CD4-positive, alpha-beta memory T cell (primary cell): ENCODE results near the gene ZBTB38. TPM values are rescaled to one million over a fixed set of nuclear protein-coding genes. Genes with fewer than 3 reads are reported as not detected.

ENCODE experiments used
- CTCF ChIA-PET: fragments of 350-600 bp; sonication (Branson Sonifier 250); formaldehyde crosslinking; loops from one replicate; lab custom pipeline; 2021; ENCODE audit warnings: inconsistent platforms; ENCODE audit not compliant: partially characterized antibody; lab: Charles Lee
- POLR2A ChIA-PET: fragments of 350-600 bp; sonication (Branson Sonifier 250); formaldehyde crosslinking; loops from one replicate; lab custom pipeline; 2021; ENCODE audit not compliant: partially characterized antibody; lab: Charles Lee
- DNase-seq, 5 donors: peaks; one replicate each; pipeline versions ENCODE4 v3.0.0 to v3.0.0-alpha.2; 2020 to 2022; ENCODE audit warnings: mixed read lengths in 1 of 5
- H3K27ac ChIP-seq: one replicate; pipeline ENCODE4 v1.7.0; 2013; ENCODE audit warnings: low read depth, low read length
- H3K27me3 ChIP-seq: 2 replicates; pipeline ENCODE4 v1.7.0; 2013; ENCODE audit warnings: mild to moderate bottlenecking, low read length, moderate library complexity; ENCODE audit not compliant: insufficient read depth
- H3K36me3 ChIP-seq: 2 replicates; pipeline ENCODE4 v1.7.0; 2013; ENCODE audit warnings: mild to moderate bottlenecking, low read length, moderate library complexity; ENCODE audit not compliant: insufficient read depth
- H3K4me1 ChIP-seq: 2 replicates; pipeline ENCODE4 v1.7.0; 2013; ENCODE audit warnings: mild to moderate bottlenecking, low read length, moderate library complexity; ENCODE audit not compliant: insufficient read depth
- H3K4me3 ChIP-seq, 2 donors: one replicate each; pipeline ENCODE4 v1.7.0; 2013; ENCODE audit warnings: low read length in 2 of 2, mild to moderate bottlenecking in 1 of 2
- H3K9me3 ChIP-seq, 2 donors: one replicate each; pipeline ENCODE4 v1.7.0; 2013; ENCODE audit warnings: low read length in 2 of 2, control low read depth in 1 of 2; ENCODE audit not compliant: control insufficient read depth in 1 of 2
- H3K27ac Mint-ChIP-seq, 7 donors: one replicate each; pipeline ENCODE4 v1.8.0; 2020 to 2021; ENCODE audit warnings: mixed read lengths in 7 of 7, mild to moderate bottlenecking in 6 of 7, inconsistent platforms in 3 of 7, moderate library complexity in 3 of 7
- H3K27me3 Mint-ChIP-seq, 2 donors: one replicate each; pipeline ENCODE4 v1.8.0; 2020 to 2021; ENCODE audit warnings: mixed read lengths in 2 of 2
- H3K36me3 Mint-ChIP-seq, 2 donors: one replicate each; pipeline ENCODE4 v1.8.0; 2020 to 2021; ENCODE audit warnings: mixed read lengths in 2 of 2, inconsistent platforms in 1 of 2, mild to moderate bottlenecking in 1 of 2
- H3K4me1 Mint-ChIP-seq, 4 donors: one replicate each; pipeline ENCODE4 v1.8.0; 2020 to 2021; ENCODE audit warnings: mixed read lengths in 4 of 4, mild to moderate bottlenecking in 1 of 4
- H3K4me3 Mint-ChIP-seq, 8 donors: one replicate each; pipeline ENCODE4 v1.8.0; 2020 to 2021; ENCODE audit warnings: mixed read lengths in 8 of 8, mild to moderate bottlenecking in 7 of 8, moderate library complexity in 6 of 8, inconsistent platforms in 3 of 8
- H3K9me3 Mint-ChIP-seq, 8 donors: one replicate each; pipeline ENCODE4 v1.8.0; 2020 to 2021; ENCODE audit warnings: mixed read lengths in 8 of 8, mild to moderate bottlenecking in 5 of 8, inconsistent platforms in 3 of 8, moderate library complexity in 1 of 8
- intact Hi-C: fragments of 100-400 bp; cut with micrococcal nuclease; formaldehyde crosslinking; loops from one replicate; pipeline ENCODE4 v1.15.1; 2023
- polyA plus RNA-seq, 2 donors: library from polyadenylated mRNA; unstranded; fragments of 300-500 nt; fragmentation: Illumina TruSeq; gene quantifications; one replicate each; pipeline ENCODE4 v1.2.3, GENCODE V29; 2021
- total RNA-seq, 2 experiments: library from RNA; stranded (reverse); gene quantifications; one replicate each; pipeline ENCODE4 v1.2.3, GENCODE V29; 2021

Gene ZBTB38
- total and polyA plus RNA-seq, 4 experiments from 2014 or later = 44.1 to 103 (median 87.2) TPM

- peaks cover 31% of the 10 kb centered on the region for H3K4me1 ChIP-seq
- Mint-ChIP-seq H3K27me3 (no peaks in the 10 kb centered on the region), H3K27ac (peak overlapping the region in 4 of 7 donors; percentile 2 to 67 (median 24)), H3K36me3 (no peaks in the 10 kb centered on the region), H3K4me3 (peak overlapping the region in 7 of 8 donors; percentile 5 to 90 (median 73)), H3K4me1 (peaks cover 16 to 27% (median 23%) of the 10 kb centered on the region in 4 donors), H3K9me3 (peaks cover 0 to 2% (median 0%) of the 10 kb centered on the region in 8 donors)
- POLR2A ChIA-PET = interaction anchor here (1.1 to 11.1 kb wide), 11 partner anchors 12 to 103 kb away, joined by 3 to 196 read pairs (median 4); no protein-coding TSS in a partner anchor
- H3K4me3 ChIP-seq = peak overlapping the region in 1 of 2 donors; percentile 8
- H3K27ac ChIP-seq = no peak overlapping the region
- DNase-seq = no peak
- H3K27me3 ChIP-seq = no peaks in the 10 kb centered on the region
- intact Hi-C loops = no loop called here
- H3K36me3 ChIP-seq = no peaks in the 10 kb centered on the region
- no peaks in the 10 kb centered on the region for H3K9me3 ChIP-seq
- CTCF ChIA-PET = interaction anchor here (0.9 to 8.0 kb wide), 10 partner anchors 12 to 80 kb away, joined by 3 to 54 read pairs (median 8); no protein-coding TSS in a partner anchor
These were observed 16.3 kb downstream of the ZBTB38 start for GRCh38 chr3:141384575-141384974.

- Histone ChIP-seq H3K9me3 (no peaks in the 10 kb centered on the region), H3K36me3 (no peaks in the 10 kb centered on the region), H3K4me1 (peaks cover 22% of the 10 kb centered on the region), H3K27ac (peak overlapping the region; percentile 33), H3K27me3 (no peaks in the 10 kb centered on the region), H3K4me3 (peak overlapping the region in 1 of 2 donors; percentile 17)
- DNase-seq = no peak
- Mint-ChIP-seq H3K36me3 (no peaks in the 10 kb centered on the region), H3K27me3 (no peaks in the 10 kb centered on the region), H3K9me3 (peaks cover 0 to 2% (median 0%) of the 10 kb centered on the region in 8 donors), H3K4me1 (peaks cover 19 to 25% (median 21%) of the 10 kb centered on the region in 4 donors), H3K4me3 (peak overlapping the region; percentile 85 to 91 (median 88)), H3K27ac (peak overlapping the region; percentile 45 to 89 (median 82))
- CTCF ChIA-PET = interaction anchor here (0.7 to 8.0 kb wide), 15 partner anchors 12 to 81 kb away, joined by 3 to 54 read pairs (median 5); no protein-coding TSS in a partner anchor
- POLR2A ChIA-PET = interaction anchor here (1.1 to 11.1 kb wide), 14 partner anchors 10 to 114 kb away, joined by 3 to 196 read pairs (median 4); partner anchors contain the start of gene RASA2
- intact Hi-C loops = no loop called here
These were observed 17.3 kb downstream of the ZBTB38 start for GRCh38 chr3:141385406-141386125.

GRCh38 chr3:141386126-141386488, 17.8 kb downstream of the ZBTB38 start:
- no peaks in the 10 kb centered on the region for H3K9me3 ChIP-seq
- ChIA-PET POLR2A (interaction anchor here (0.7 to 11.1 kb wide), 8 partner anchors 11 to 113 kb away, joined by 3 to 196 read pairs (median 6); partner anchors contain the start of gene RASA2), CTCF (interaction anchor here (0.7 to 8.0 kb wide), 11 partner anchors 11 to 81 kb away, joined by 3 to 54 read pairs (median 4); no protein-coding TSS in a partner anchor)
- intact Hi-C loops = no loop called here
- no peak for DNase-seq
- Mint-ChIP-seq H3K36me3 (no peaks in the 10 kb centered on the region), H3K4me1 (peaks cover 18 to 23% (median 19%) of the 10 kb centered on the region in 4 donors), H3K27me3 (no peaks in the 10 kb centered on the region), H3K27ac (peak overlapping the region; percentile 45 to 89 (median 82)), H3K9me3 (peaks cover 0 to 2% (median 0%) of the 10 kb centered on the region in 8 donors), H3K4me3 (peak overlapping the region; percentile 85 to 91 (median 88))
- no peaks in the 10 kb centered on the region for H3K27me3 ChIP-seq
- H3K27ac ChIP-seq = peak overlapping the region; percentile 33
- H3K4me1 ChIP-seq = peaks cover 17% of the 10 kb centered on the region
- H3K4me3 ChIP-seq = peak overlapping the region in 1 of 2 donors; percentile 17
- no peaks in the 10 kb centered on the region for H3K36me3 ChIP-seq

- DNase-seq = no peak
- peak overlapping the region in 1 of 2 donors; percentile 17 for H3K4me3 ChIP-seq
- POLR2A ChIA-PET = interaction anchor here (0.7 to 11.1 kb wide), 10 partner anchors 7 to 155 kb away, joined by 3 to 196 read pairs (median 6); partner anchors contain the start of genes PXYLP1 and RASA2
These were observed 18.4 kb downstream of the ZBTB38 start for GRCh38 chr3:141386611-141387111.

GRCh38 chr3:141387516-141387915, 19.2 kb downstream of the ZBTB38 start:
- H3K4me3 ChIP-seq = no peak overlapping the region
- Mint-ChIP-seq H3K9me3 (peaks cover 0 to 2% (median 0%) of the 10 kb centered on the region in 8 donors), H3K4me1 (peaks cover 17 to 25% (median 19%) of the 10 kb centered on the region in 4 donors), H3K27ac (peak overlapping the region in 6 of 7 donors; percentile 48 to 88 (median 54)), H3K27me3 (no peaks in the 10 kb centered on the region), H3K4me3 (peak overlapping the region; percentile 85 to 91 (median 88)), H3K36me3 (no peaks in the 10 kb centered on the region)
- no peak for DNase-seq
- H3K9me3 ChIP-seq = no peaks in the 10 kb centered on the region
- no peaks in the 10 kb centered on the region for H3K27me3 ChIP-seq
- no peaks in the 10 kb centered on the region for H3K36me3 ChIP-seq
- intact Hi-C loops = no loop called here
- ChIA-PET POLR2A (interaction anchor here (1.2 to 11.1 kb wide), 7 partner anchors 8 to 156 kb away, joined by 4 to 196 read pairs (median 20); partner anchors contain the start of gene PXYLP1), CTCF (interaction anchor here (1.1 to 8.0 kb wide), 10 partner anchors 8 to 75 kb away, joined by 3 to 54 read pairs (median 4); no protein-coding TSS in a partner anchor)
- H3K27ac ChIP-seq = peak overlapping the region; percentile 33
- peaks cover 15% of the 10 kb centered on the region for H3K4me1 ChIP-seq

More at GRCh38 chr3:141386611-141387111, 18.4 kb downstream of the ZBTB38 start:
- Mint-ChIP-seq H3K27me3 (no peaks in the 10 kb centered on the region), H3K4me1 (peaks cover 17 to 23% (median 20%) of the 10 kb centered on the region in 4 donors), H3K9me3 (peaks cover 0 to 2% (median 0%) of the 10 kb centered on the region in 8 donors), H3K4me3 (peak overlapping the region; percentile 85 to 91 (median 88)), H3K27ac (peak overlapping the region; percentile 45 to 89 (median 86)), H3K36me3 (no peaks in the 10 kb centered on the region)
- H3K4me1 ChIP-seq = peaks cover 15% of the 10 kb centered on the region
- CTCF ChIA-PET = interaction anchor here (0.7 to 8.0 kb wide), 11 partner anchors 10 to 82 kb away, joined by 3 to 54 read pairs (median 4); no protein-coding TSS in a partner anchor
- no peaks in the 10 kb centered on the region for H3K36me3 ChIP-seq
- H3K9me3 ChIP-seq = no peaks in the 10 kb centered on the region
- intact Hi-C loops = no loop called here
- no peaks in the 10 kb centered on the region for H3K27me3 ChIP-seq
- peak overlapping the region; percentile 33 for H3K27ac ChIP-seq

GRCh38 chr3:141388395-141388794, 20.1 kb downstream of the ZBTB38 start:
- Histone ChIP-seq H3K4me1 (peaks cover 15% of the 10 kb centered on the region), H3K9me3 (no peaks in the 10 kb centered on the region), H3K36me3 (no peaks in the 10 kb centered on the region), H3K27ac (peak overlapping the region; percentile 24), H3K4me3 (peak overlapping the region in 1 of 2 donors; percentile 41), H3K27me3 (no peaks in the 10 kb centered on the region)
- POLR2A ChIA-PET = interaction anchor here (1.2 to 11.1 kb wide), 8 partner anchors 9 to 157 kb away, joined by 4 to 196 read pairs (median 13); partner anchors contain the start of gene PXYLP1
- Mint-ChIP-seq H3K27me3 (no peaks in the 10 kb centered on the region), H3K27ac (peak overlapping the region; percentile 17 to 95 (median 92)), H3K4me1 (peaks cover 17 to 25% (median 19%) of the 10 kb centered on the region in 4 donors), H3K36me3 (no peaks in the 10 kb centered on the region), H3K4me3 (peak overlapping the region; percentile 79 to 89 (median 85)), H3K9me3 (peaks cover 0 to 2% (median 0%) of the 10 kb centered on the region in 8 donors)
- intact Hi-C loops = no loop called here
- CTCF ChIA-PET = interaction anchor here (0.9 to 8.0 kb wide), 12 partner anchors 9 to 76 kb away, joined by 3 to 54 read pairs (median 4); no protein-coding TSS in a partner anchor
- no peak for DNase-seq
